HG03039 (cell line): ENCODE measurements around the gene NEMP1.

Experiments used
- ATAC-seq: cut with Tn5 transposase; IDR thresholded peaks from one replicate; pipeline ENCODE4 v1.9.1; 2021; ENCODE audit warnings: mild to moderate bottlenecking, moderate library complexity; ENCODE audit not compliant: unreplicated experiment

NEMP1 gene

GRCh38 chr12:57107456-57108155 lies 29.0 kb upstream of the NEMP1 start:
- ATAC-seq: no peak

- ATAC-seq: no peak
Measured at GRCh38 chr12:57106021-57106708, 27.6 kb upstream of the NEMP1 start.

GRCh38 chr12:57105011-57105753 lies 26.6 kb upstream of the NEMP1 start:
- ATAC-seq: no peak

GRCh38 chr12:57104292-57104910 lies 25.8 kb upstream of the NEMP1 start:
- no peak for ATAC-seq

- ATAC-seq: no peak
Measured at GRCh38 chr12:57103856-57104255, 25.3 kb upstream of the NEMP1 start.

- no peak for ATAC-seq
Measured at GRCh38 chr12:57101892-57102695, 23.5 kb upstream of the NEMP1 start.

- ATAC-seq: no peak
Measured at GRCh38 chr12:57099766-57100165, 21.2 kb upstream of the NEMP1 start.

- ATAC-seq: no peak
Measured at GRCh38 chr12:57099047-57099714, 20.6 kb upstream of the NEMP1 start.

- no peak for ATAC-seq
Measured at GRCh38 chr12:57098546-57098945, 20.0 kb upstream of the NEMP1 start.

GRCh38 chr12:57097554-57097835 lies 18.9 kb upstream of the NEMP1 start:
- no peak for ATAC-seq

GRCh38 chr12:57096748-57097553 lies 18.4 kb upstream of the NEMP1 start:
- ATAC-seq: no peak

GRCh38 chr12:57096099-57096572 lies 17.5 kb upstream of the NEMP1 start:
- no peak for ATAC-seq

GRCh38 chr12:57095440-57095839 lies 16.8 kb upstream of the NEMP1 start:
- ATAC-seq: no peak

- no peak for ATAC-seq
Measured at GRCh38 chr12:57094208-57095160, 15.9 kb upstream of the NEMP1 start.

- no peak for ATAC-seq
Measured at GRCh38 chr12:57093415-57094207, 15.0 kb upstream of the NEMP1 start.

- no peak for ATAC-seq
Measured at GRCh38 chr12:57092876-57093414, 14.4 kb upstream of the NEMP1 start.

- ATAC-seq: no peak
Measured at GRCh38 chr12:57092529-57092862, 13.9 kb upstream of the NEMP1 start.
